DMS79 (cell line): ENCODE results near the gene ADAMTS6.

Experiments used
- DNase-seq: peaks from one replicate; lab custom pipeline; 2025; lab: John Stamatoyannopoulos, UW

The ADAMTS6 gene

GRCh38 chr5:65103756-65104440 lies 377.8 kb downstream of the ADAMTS6 start:
- DNase-seq: no peak

GRCh38 chr5:65102976-65103711 lies 378.6 kb downstream of the ADAMTS6 start:
- DNase-seq: peak; percentile 57

- no peak for DNase-seq
These were observed 379.2 kb downstream of the ADAMTS6 start for GRCh38 chr5:65102371-65102975.

GRCh38 chr5:65101632-65102100 lies 380.1 kb downstream of the ADAMTS6 start:
- no peak for DNase-seq

- DNase-seq: no peak
These were observed 380.6 kb downstream of the ADAMTS6 start for GRCh38 chr5:65100911-65101631.
